Nephron (organoid): ENCODE data around the gene ARHGAP23.

Experiments used
- H3K27ac Mint-ChIP-seq, 3 experiments: 2 replicates each; pipeline ENCODE4 v1.8.0; 2020; ENCODE audit warnings: mixed read lengths in 3 of 3, mild to moderate bottlenecking in 2 of 3, moderate library complexity in 1 of 3
- H3K27me3 Mint-ChIP-seq: 2 replicates; pipeline ENCODE4 v1.8.0; 2021; ENCODE audit warnings: low read depth, mild to moderate bottlenecking, moderate library complexity, mixed read lengths
- H3K36me3 Mint-ChIP-seq: 2 replicates; pipeline ENCODE4 v1.8.0; 2020; ENCODE audit warnings: low read depth, mixed read lengths
- H3K4me1 Mint-ChIP-seq: 2 replicates; pipeline ENCODE4 v1.8.0; 2020; ENCODE audit warnings: mixed read lengths
- H3K4me3 Mint-ChIP-seq, 3 experiments: 2 replicates each; pipeline ENCODE4 v1.8.0; 2020; ENCODE audit warnings: mild to moderate bottlenecking in 3 of 3, mixed read lengths in 3 of 3, moderate library complexity in 2 of 3
- H3K9me3 Mint-ChIP-seq: 2 replicates; pipeline ENCODE4 v1.8.0; 2020; ENCODE audit warnings: mixed read lengths
- TF ChIP-seq, protein P1 (sequence below), 3 experiments: fragments of 200-600 bp; sonication (generic); IDR thresholded peaks; one replicate each; pipeline ENCODE4 v1.5.0; 2021; ENCODE audit warnings: antibody characterized with exemption in 3 of 3; ENCODE audit not compliant: unreplicated experiment in 3 of 3

Gene ARHGAP23

DNA sequence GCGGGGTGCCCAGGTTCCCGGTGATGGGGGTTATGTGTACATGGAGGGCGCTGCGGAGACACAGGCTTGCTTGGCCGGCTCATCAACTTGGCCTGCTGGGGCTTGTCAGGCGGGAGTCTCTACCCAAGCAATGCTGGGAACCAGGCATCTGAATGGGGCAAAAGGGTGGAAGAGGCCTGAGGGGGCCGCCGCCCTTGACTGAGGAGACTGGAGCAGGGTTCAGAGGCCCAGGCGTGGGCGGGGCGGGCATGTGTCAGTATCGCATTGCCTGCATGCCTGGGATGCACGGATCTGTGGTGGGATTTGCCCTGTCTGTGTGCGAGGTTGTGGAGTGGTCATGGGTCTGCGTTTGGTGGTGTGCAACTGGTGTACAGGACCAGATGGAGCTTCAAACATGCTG, 21.1 kb downstream of the ARHGAP23 start:
- Mint-ChIP-seq H3K9me3 (no peaks in the 10 kb centered on the region), H3K27ac (peak overlapping the region; percentile 77 to 96 (median 95)), H3K36me3 (no peaks in the 10 kb centered on the region), H3K4me1 (peaks cover 49% of the 10 kb centered on the region), H3K4me3 (peak overlapping the region; percentile 40 to 79 (median 53)), H3K27me3 (peaks cover 16% of the 10 kb centered on the region)
- TF ChIP-seq, protein P1, sequence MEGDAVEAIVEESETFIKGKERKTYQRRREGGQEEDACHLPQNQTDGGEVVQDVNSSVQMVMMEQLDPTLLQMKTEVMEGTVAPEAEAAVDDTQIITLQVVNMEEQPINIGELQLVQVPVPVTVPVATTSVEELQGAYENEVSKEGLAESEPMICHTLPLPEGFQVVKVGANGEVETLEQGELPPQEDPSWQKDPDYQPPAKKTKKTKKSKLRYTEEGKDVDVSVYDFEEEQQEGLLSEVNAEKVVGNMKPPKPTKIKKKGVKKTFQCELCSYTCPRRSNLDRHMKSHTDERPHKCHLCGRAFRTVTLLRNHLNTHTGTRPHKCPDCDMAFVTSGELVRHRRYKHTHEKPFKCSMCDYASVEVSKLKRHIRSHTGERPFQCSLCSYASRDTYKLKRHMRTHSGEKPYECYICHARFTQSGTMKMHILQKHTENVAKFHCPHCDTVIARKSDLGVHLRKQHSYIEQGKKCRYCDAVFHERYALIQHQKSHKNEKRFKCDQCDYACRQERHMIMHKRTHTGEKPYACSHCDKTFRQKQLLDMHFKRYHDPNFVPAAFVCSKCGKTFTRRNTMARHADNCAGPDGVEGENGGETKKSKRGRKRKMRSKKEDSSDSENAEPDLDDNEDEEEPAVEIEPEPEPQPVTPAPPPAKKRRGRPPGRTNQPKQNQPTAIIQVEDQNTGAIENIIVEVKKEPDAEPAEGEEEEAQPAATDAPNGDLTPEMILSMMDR (IDR thresholded peaks at IDR 0.05; ENCODE audit: unreplicated experiment in 3 of 3), result no peak

DNA sequence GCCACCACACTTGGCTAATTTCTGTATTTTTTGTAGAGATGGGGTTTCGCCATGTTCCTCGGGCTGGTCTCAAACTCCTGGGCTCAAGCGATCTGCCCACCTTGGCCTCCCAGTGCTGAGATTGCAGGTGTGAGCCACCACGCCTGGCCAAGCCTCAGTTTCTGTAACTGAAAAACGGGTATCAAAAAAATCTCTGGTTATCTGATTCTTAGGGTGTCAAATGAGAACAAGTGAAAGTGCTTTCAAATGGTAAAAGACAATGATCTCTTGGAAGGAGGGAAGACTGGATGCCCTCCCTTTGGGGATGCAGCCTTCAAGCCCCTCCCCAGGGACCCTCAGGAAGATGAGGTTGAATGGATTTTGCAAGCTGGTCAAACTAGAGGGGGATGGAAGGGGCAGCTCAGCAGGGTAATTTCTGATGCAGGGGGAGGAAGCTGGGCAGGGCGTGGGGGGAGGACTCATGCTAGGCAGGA, 22.3 kb downstream of the ARHGAP23 start:
- no peaks in the 10 kb centered on the region for H3K9me3 Mint-ChIP-seq
- peak overlapping the region; percentile 89 to 95 (median 94) for H3K27ac Mint-ChIP-seq
- peaks cover 58% of the 10 kb centered on the region for H3K4me1 Mint-ChIP-seq
- no peaks in the 10 kb centered on the region for H3K36me3 Mint-ChIP-seq
- peak overlapping the region; percentile 85 to 87 (median 87) for H3K4me3 Mint-ChIP-seq
- peaks cover 18% of the 10 kb centered on the region for H3K27me3 Mint-ChIP-seq
- TF ChIP-seq, protein P1 (IDR thresholded peaks at IDR 0.05; ENCODE audit: unreplicated experiment in 3 of 3), result no peak

DNA sequence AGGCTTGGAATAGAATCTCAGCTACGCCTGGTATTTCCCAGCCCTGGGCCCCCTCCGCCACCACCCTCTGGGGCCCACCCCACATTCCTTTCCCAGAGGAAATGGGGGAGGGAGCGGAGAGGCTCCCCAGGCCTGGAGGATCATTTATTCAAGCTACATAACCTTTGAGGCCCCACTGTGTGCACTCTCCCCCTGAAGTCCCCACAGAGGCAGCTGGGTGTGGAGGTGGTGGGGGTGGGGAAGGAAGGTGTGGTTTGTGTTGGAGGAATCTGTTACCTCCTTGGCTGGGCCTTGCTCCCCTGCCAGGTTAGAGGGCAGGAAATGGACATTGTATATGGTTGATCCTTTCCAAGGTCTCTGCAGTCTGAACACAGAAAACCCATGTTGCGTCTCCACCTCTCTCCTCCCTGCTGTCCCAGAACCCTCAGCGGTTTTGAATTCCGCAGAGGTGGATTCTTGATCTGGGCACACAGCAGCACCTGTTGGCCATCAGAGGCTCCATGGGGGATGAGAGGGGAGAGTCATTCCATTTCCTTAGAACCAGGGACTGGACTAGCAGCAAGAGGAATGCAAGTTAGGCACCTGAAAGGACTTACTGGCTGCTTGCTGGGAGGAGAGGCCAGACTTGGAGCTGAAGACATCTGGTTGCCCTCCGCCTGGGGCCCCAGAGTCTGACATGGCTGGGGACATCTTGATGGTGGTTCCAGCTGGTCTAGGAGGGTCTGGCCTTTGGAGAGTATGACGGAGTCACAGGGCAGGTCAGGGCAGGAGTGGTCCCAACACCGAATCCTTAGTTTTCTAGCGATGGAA, 23.0 kb downstream of the ARHGAP23 start:
- Mint-ChIP-seq H3K4me1 (peaks cover 63% of the 10 kb centered on the region), H3K36me3 (no peaks in the 10 kb centered on the region), H3K27me3 (peaks cover 24% of the 10 kb centered on the region), H3K9me3 (no peaks in the 10 kb centered on the region), H3K27ac (peak overlapping the region; percentile 89 to 95 (median 94)), H3K4me3 (peak overlapping the region; percentile 85 to 87 (median 87))
- TF ChIP-seq, protein P1 (IDR thresholded peaks at IDR 0.05; ENCODE audit: unreplicated experiment in 3 of 3), result no peak

DNA sequence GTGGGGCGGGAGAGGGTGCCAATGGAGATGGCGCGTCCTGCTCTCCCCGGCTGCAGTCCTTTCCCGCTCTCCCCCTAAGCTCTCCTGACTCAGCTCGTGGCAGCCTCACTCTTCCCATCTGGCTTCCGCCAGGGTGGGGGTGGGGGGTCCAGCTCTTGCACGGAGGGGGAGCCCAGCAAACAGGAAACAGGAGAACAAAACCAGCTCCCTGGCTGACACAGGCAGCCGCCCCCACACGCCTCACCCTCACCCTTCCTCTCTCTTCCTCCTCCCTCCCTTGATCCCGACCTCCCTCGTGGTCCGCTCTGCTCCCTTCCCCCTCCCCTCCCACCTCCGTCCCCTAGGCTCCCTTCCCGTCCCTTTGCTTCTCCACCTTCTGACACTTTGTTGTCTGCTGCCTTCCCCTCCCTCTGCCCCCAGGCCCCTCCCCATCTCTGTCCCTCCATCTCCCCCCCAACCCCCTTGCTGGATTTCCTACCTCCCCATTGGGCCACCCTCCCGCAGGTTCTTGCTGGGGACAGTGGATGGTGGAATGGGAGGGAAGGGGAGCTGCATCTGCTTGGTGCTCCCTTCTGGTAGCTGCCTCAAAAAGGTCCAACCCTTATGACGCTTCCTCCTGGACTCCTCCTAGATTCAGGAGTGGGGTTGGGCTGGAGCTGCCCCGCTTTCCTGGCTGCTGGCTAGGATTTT, 23.7 kb downstream of the ARHGAP23 start:
- TF ChIP-seq, protein P1 (IDR thresholded peaks at IDR 0.05; ENCODE audit: unreplicated experiment in 3 of 3), result no peak
- peak overlapping the region; percentile 89 to 95 (median 94) for H3K27ac Mint-ChIP-seq

DNA sequence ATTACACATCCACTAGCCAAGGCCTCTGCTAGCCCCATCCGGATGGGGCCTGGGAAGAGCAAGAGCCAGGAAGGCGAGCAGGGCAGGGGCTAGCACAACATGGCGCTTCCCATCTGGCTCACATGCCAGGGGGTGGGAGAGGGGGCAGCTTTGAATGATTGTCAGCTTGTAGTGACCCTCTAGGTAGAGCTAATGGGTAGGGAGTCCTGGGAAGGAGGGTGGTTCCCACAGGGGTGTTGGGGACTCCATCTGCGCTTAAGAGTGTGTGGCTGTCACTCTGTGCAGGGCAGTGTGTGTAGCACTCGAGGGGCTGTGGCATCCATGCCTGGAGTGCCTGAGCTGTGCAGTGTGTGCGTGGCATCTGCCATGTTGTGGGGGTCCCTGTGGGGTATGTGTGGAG, 24.5 kb downstream of the ARHGAP23 start:
- Mint-ChIP-seq H3K27me3 (peaks cover 25% of the 10 kb centered on the region), H3K27ac (peak overlapping the region; percentile 89 to 95 (median 94)), H3K4me1 (peaks cover 76% of the 10 kb centered on the region), H3K4me3 (peak overlapping the region; percentile 85 to 87 (median 87)), H3K9me3 (no peaks in the 10 kb centered on the region), H3K36me3 (no peaks in the 10 kb centered on the region)
- TF ChIP-seq, protein P1 (IDR thresholded peaks at IDR 0.05; ENCODE audit: unreplicated experiment in 3 of 3), result no peak

More for the DNA sequence above, 23.7 kb downstream of the ARHGAP23 start:
- no peaks in the 10 kb centered on the region for H3K36me3 Mint-ChIP-seq
- peak overlapping the region; percentile 85 to 87 (median 87) for H3K4me3 Mint-ChIP-seq
- no peaks in the 10 kb centered on the region for H3K9me3 Mint-ChIP-seq
- peaks cover 69% of the 10 kb centered on the region for H3K4me1 Mint-ChIP-seq
- H3K27me3 Mint-ChIP-seq, result peaks cover 25% of the 10 kb centered on the region
